Esophagus muscularis mucosa (tissue), 4 donors: ENCODE data around the gene CLEC18C.
"Not testable (repeated sequence)": the region's sequence is repeated elsewhere in the genome, so short reads cannot be mapped to it uniquely, and the experiment has no call there.

ENCODE experiments used
- CTCF ChIP-seq, 3 experiments: fragments of 200-600 bp in 2 of 3; fragments of 450-650 bp in 1 of 3; sonication (generic) in 2 of 3; IDR thresholded peaks; one replicate each; pipeline ENCODE4 v1.5.1; 2017 to 2019; ENCODE audit warnings: antibody characterized with exemption in 3 of 3, mild to moderate bottlenecking in 2 of 3, moderate library complexity in 1 of 3
- EP300 ChIP-seq: sonication (generic); formaldehyde crosslinking; IDR thresholded peaks from one replicate; pipeline ENCODE4 v1.6.1; 2017; ENCODE audit warnings: antibody characterized with exemption
- POLR2A ChIP-seq: fragments of 450-650 bp; IDR thresholded peaks from one replicate; pipeline ENCODE4 v1.6.1; 2017; ENCODE audit warnings: antibody characterized with exemption, moderate library complexity, mild to moderate bottlenecking, low read depth

GRCh38 chr16:70223216-70223615 is 49.6 kb downstream of the CLEC18C start:
- TF ChIP-seq CTCF (IDR thresholded peaks at IDR 0.05); POLR2A; EP300: not testable (repeated sequence)
